Stimulated activated naive B cell treated with anti-CD40 and anti-IgM and Interleukin-4, amounts not matched to agents 10 μg/mL and 1 μg/mL and 100 μg/mL, for 72 hours (primary cell): ENCODE data around the gene TDRD12.
A peak's percentile ranks its signal among the peaks of the same experiment; 100 is the strongest.
"Not testable (repeated sequence)": the region's sequence is repeated elsewhere in the genome, so short reads cannot be mapped to it uniquely, and the experiment has no call there.

Experiments used
- ATAC-seq, 2 donors: fragments of 150-1000 bp; cut with Tn5 transposase; replicated peaks; 2 replicates each; pipeline ENCODE4 v1.10.0; 2021; ENCODE audit warnings: moderate library complexity in 1 of 2
- DNase-seq: peaks from one replicate; pipeline ENCODE4 v3.0.0; 2021
- H3K27ac Mint-ChIP-seq: one replicate; pipeline ENCODE4 v1.8.0; 2022; ENCODE audit warnings: mild to moderate bottlenecking, mixed read lengths
- H3K27me3 Mint-ChIP-seq, 2 donors: one replicate each; pipeline ENCODE4 v1.8.0; 2022; ENCODE audit warnings: mixed read lengths in 2 of 2
- H3K36me3 Mint-ChIP-seq, 2 donors: one replicate each; pipeline ENCODE4 v1.8.0; 2022; ENCODE audit warnings: mixed read lengths in 2 of 2, mild to moderate bottlenecking in 1 of 2
- H3K4me1 Mint-ChIP-seq, 2 donors: one replicate each; pipeline ENCODE4 v1.8.0; 2022; ENCODE audit warnings: mixed read lengths in 2 of 2, mild to moderate bottlenecking in 1 of 2
- H3K4me3 Mint-ChIP-seq, 2 donors: one replicate each; pipeline ENCODE4 v1.8.0; 2022; ENCODE audit warnings: mild to moderate bottlenecking in 2 of 2, mixed read lengths in 2 of 2, moderate library complexity in 1 of 2
- H3K9me3 Mint-ChIP-seq, 2 donors: one replicate each; pipeline ENCODE4 v1.8.0; 2022; ENCODE audit warnings: mixed read lengths in 2 of 2, mild to moderate bottlenecking in 1 of 2

The TDRD12 gene

GRCh38 chr19:32702010-32702409, 17.6 kb upstream of the TDRD12 start:
- DNase-seq, result no peak
- H3K9me3 Mint-ChIP-seq, result peaks cover 4 to 8% of the 10 kb centered on the region in 2 donors

GRCh38 chr19:32704006-32704405, 15.6 kb upstream of the TDRD12 start:
- not testable (repeated sequence) for H3K4me3 Mint-ChIP-seq, H3K9me3 Mint-ChIP-seq, H3K27me3 Mint-ChIP-seq, DNase-seq, H3K4me1 Mint-ChIP-seq, ATAC-seq
- Mint-ChIP-seq H3K36me3 (peaks cover 51 to 73% of the 10 kb centered on the region in 2 donors), H3K27ac (peak overlapping the region; percentile 37)

More at GRCh38 chr19:32702010-32702409, 17.6 kb upstream of the TDRD12 start:
- H3K36me3 Mint-ChIP-seq, result peaks cover 56 to 79% of the 10 kb centered on the region in 2 donors
- ATAC-seq, result no peak
- H3K4me1 Mint-ChIP-seq, result peaks cover 4 to 7% of the 10 kb centered on the region in 2 donors
- H3K27ac Mint-ChIP-seq, result no peak overlapping the region
- H3K27me3 Mint-ChIP-seq, result no peaks in the 10 kb centered on the region
- no peak overlapping the region for H3K4me3 Mint-ChIP-seq

GRCh38 chr19:32708457-32708856, 11.1 kb upstream of the TDRD12 start:
- H3K4me1 Mint-ChIP-seq, result no peaks in the 10 kb centered on the region
- no peaks in the 10 kb centered on the region for H3K27me3 Mint-ChIP-seq
- no peak overlapping the region for H3K4me3 Mint-ChIP-seq
- no peak for DNase-seq
- peak; percentile 34 to 43 for ATAC-seq
- peak overlapping the region; percentile 37 for H3K27ac Mint-ChIP-seq
- H3K36me3 Mint-ChIP-seq, result peaks cover 29 to 52% of the 10 kb centered on the region in 2 donors
- H3K9me3 Mint-ChIP-seq, result peaks cover 0 to 5% of the 10 kb centered on the region in 2 donors

GRCh38 chr19:32709032-32709431, 10.5 kb upstream of the TDRD12 start:
- Mint-ChIP-seq H3K27ac (no peak overlapping the region), H3K4me1 (no peaks in the 10 kb centered on the region), H3K36me3 (peaks cover 25 to 47% of the 10 kb centered on the region in 2 donors), H3K9me3 (peaks cover 0 to 3% of the 10 kb centered on the region in 2 donors), H3K4me3 (no peak overlapping the region), H3K27me3 (no peaks in the 10 kb centered on the region)
- ATAC-seq (no peak), DNase-seq (no peak)

- peaks cover 27 to 40% of the 10 kb centered on the region in 2 donors for H3K36me3 Mint-ChIP-seq
- DNase-seq (no peak), ATAC-seq (no peak)
- H3K27ac Mint-ChIP-seq, result no peak overlapping the region
- H3K4me3 Mint-ChIP-seq, result no peak overlapping the region
- H3K27me3 Mint-ChIP-seq, result no peaks in the 10 kb centered on the region
- H3K4me1 Mint-ChIP-seq, result no peaks in the 10 kb centered on the region
- no peaks in the 10 kb centered on the region for H3K9me3 Mint-ChIP-seq
Measured at GRCh38 chr19:32711747-32712146, 7.8 kb upstream of the TDRD12 start.

- Mint-ChIP-seq H3K27ac (peak overlapping the region; percentile 14), H3K36me3 (peaks cover 18 to 32% of the 10 kb centered on the region in 2 donors)
- not testable (repeated sequence) for H3K9me3 Mint-ChIP-seq, H3K27me3 Mint-ChIP-seq, H3K4me3 Mint-ChIP-seq, DNase-seq, ATAC-seq, H3K4me1 Mint-ChIP-seq
Measured at GRCh38 chr19:32716203-32716602, 3.4 kb upstream of the TDRD12 start.

- Mint-ChIP-seq H3K27me3 (no peaks in the 10 kb centered on the region), H3K27ac (no peak overlapping the region), H3K4me3 (no peak overlapping the region), H3K36me3 (peaks cover 17 to 30% of the 10 kb centered on the region in 2 donors), H3K4me1 (no peaks in the 10 kb centered on the region), H3K9me3 (peaks cover 0 to 3% of the 10 kb centered on the region in 2 donors)
- ATAC-seq (no peak), DNase-seq (no peak)
Measured at GRCh38 chr19:32717496-32717895, 2.1 kb upstream of the TDRD12 start.

- Mint-ChIP-seq H3K36me3 (peaks cover 11 to 25% of the 10 kb centered on the region in 2 donors), H3K27me3 (no peaks in the 10 kb centered on the region), H3K4me1 (no peaks in the 10 kb centered on the region), H3K4me3 (no peak overlapping the region), H3K27ac (no peak overlapping the region), H3K9me3 (peaks cover 0 to 3% of the 10 kb centered on the region in 2 donors)
- DNase-seq (no peak), ATAC-seq (no peak)
Measured at GRCh38 chr19:32718286-32718685, 1.3 kb upstream of the TDRD12 start.

- Mint-ChIP-seq H3K27me3 (no peaks in the 10 kb centered on the region), H3K36me3 (peaks cover 2 to 15% of the 10 kb centered on the region in 2 donors), H3K27ac (no peak overlapping the region), H3K4me3 (no peak overlapping the region), H3K4me1 (no peaks in the 10 kb centered on the region), H3K9me3 (peaks cover 0 to 5% of the 10 kb centered on the region in 2 donors)
- no peak for ATAC-seq
- DNase-seq, result no peak
Measured at GRCh38 chr19:32720216-32720935, 809 bp downstream of the TDRD12 start.

- Mint-ChIP-seq H3K27me3 (no peaks in the 10 kb centered on the region), H3K27ac (no peak overlapping the region), H3K4me1 (no peaks in the 10 kb centered on the region), H3K4me3 (no peak overlapping the region), H3K36me3 (peaks cover 0 to 14% of the 10 kb centered on the region in 2 donors), H3K9me3 (peaks cover 0 to 7% of the 10 kb centered on the region in 2 donors)
- ATAC-seq (no peak), DNase-seq (no peak)
Measured at GRCh38 chr19:32720936-32721250, 1.3 kb downstream of the TDRD12 start.

- DNase-seq, result no peak
- Mint-ChIP-seq H3K4me1 (no peaks in the 10 kb centered on the region), H3K27me3 (peaks cover 4 to 14% of the 10 kb centered on the region in 2 donors)
Measured at GRCh38 chr19:32735936-32736335, 16.4 kb downstream of the TDRD12 start.

GRCh38 chr19:32743021-32743420, 23.5 kb downstream of the TDRD12 start:
- DNase-seq (no peak), ATAC-seq (no peak)
- H3K27me3 Mint-ChIP-seq, result peaks cover 3 to 16% of the 10 kb centered on the region in 2 donors
- no peaks in the 10 kb centered on the region for H3K36me3 Mint-ChIP-seq
- no peaks in the 10 kb centered on the region for H3K9me3 Mint-ChIP-seq
- no peak overlapping the region for H3K27ac Mint-ChIP-seq
- no peaks in the 10 kb centered on the region for H3K4me1 Mint-ChIP-seq
- H3K4me3 Mint-ChIP-seq, result no peak overlapping the region

More at GRCh38 chr19:32735936-32736335, 16.4 kb downstream of the TDRD12 start:
- no peak for ATAC-seq
- Mint-ChIP-seq H3K9me3 (no peaks in the 10 kb centered on the region), H3K36me3 (no peaks in the 10 kb centered on the region), H3K27ac (no peak overlapping the region), H3K4me3 (no peak overlapping the region)

- no peaks in the 10 kb centered on the region for H3K4me1 Mint-ChIP-seq
- H3K27me3 Mint-ChIP-seq, result peaks cover 5 to 16% of the 10 kb centered on the region in 2 donors
- no peaks in the 10 kb centered on the region for H3K36me3 Mint-ChIP-seq
- no peak for DNase-seq
- no peak for ATAC-seq
- H3K4me3 Mint-ChIP-seq, result no peak overlapping the region
- no peak overlapping the region for H3K27ac Mint-ChIP-seq
- no peaks in the 10 kb centered on the region for H3K9me3 Mint-ChIP-seq
Measured at GRCh38 chr19:32743447-32743846, 23.9 kb downstream of the TDRD12 start.

- Mint-ChIP-seq H3K36me3 (no peaks in the 10 kb centered on the region), H3K27me3 (peaks cover 11 to 18% of the 10 kb centered on the region in 2 donors), H3K9me3 (no peaks in the 10 kb centered on the region), H3K4me3 (no peak overlapping the region), H3K4me1 (no peaks in the 10 kb centered on the region), H3K27ac (no peak overlapping the region)
- no peak for DNase-seq
- ATAC-seq, result no peak
Measured at GRCh38 chr19:32744555-32745325, 25.2 kb downstream of the TDRD12 start.
